HCT116 (cell line): ENCODE measurements around the gene NDUFS7. TPM values are rescaled to one million over a fixed set of nuclear protein-coding genes. Genes with fewer than 3 reads are reported as not detected.

Source experiments
- ATAC-seq: fragments of 200-7000 bp; cut with Tn5 transposase; 2 replicates; pipeline ENCODE4 v1.9.1; 2020; ENCODE audit warnings: mild to moderate bottlenecking, moderate library complexity
- BruUV-seq: library from RNA; stranded (reverse); fragments of 400-500 nt; replicated peaks from 2 replicates; lab custom pipeline; 2021; lab: Mats Ljungman, UMichigan
- CTCF ChIA-PET: fragments of 300-600 bp; sonication (Branson Sonifier 250); formaldehyde crosslinking; loops from one replicate; lab custom pipeline; 2021; ENCODE audit warnings: antibody characterized with exemption; lab: Charles Lee
- POLR2A ChIA-PET: fragments of 300-600, 350-600 bp; sonication (Branson Sonifier 250); formaldehyde crosslinking; loops from one replicate; lab custom pipeline; 2021; ENCODE audit warnings: antibody characterized with exemption; lab: Charles Lee
- RAD21 ChIA-PET, 2 experiments: fragments of 300-600 bp; sonication (Branson Sonifier 250); formaldehyde crosslinking; loops; one replicate each; lab custom pipeline; 2023; ENCODE audit warnings: low total read pairs in 2 of 2; ENCODE audit not compliant: uncharacterized antibody in 2 of 2, unreplicated experiment in 2 of 2, low non-redundant PET in 1 of 2; lab: Charles Lee
- DNase-seq: peaks from one replicate; pipeline ENCODE4 v3.0.0-alpha.2; 2010; ENCODE audit warnings: low read depth, low spot score
- H2AFZ ChIP-seq: fragments of 200-600 bp; shearing (Covaris generic), sonication (generic); 2 replicates; pipeline ENCODE4 v1.6.1; 2017; ENCODE audit warnings: low read depth, mixed run types, mixed read lengths, antibody characterized with exemption, low read length; ENCODE audit not compliant: poor library complexity, severe bottlenecking
- H3K27ac ChIP-seq: 2 replicates; pipeline ENCODE4 v1.5.1; 2012; ENCODE audit warnings: low read depth, low read length
- H3K27me3 ChIP-seq: fragments of 200-600 bp; sonication (generic); 2 replicates; pipeline ENCODE4 v1.6.1; 2016; ENCODE audit warnings: mixed run types, low read length, mixed read lengths; ENCODE audit not compliant: insufficient read depth
- H3K36me3 ChIP-seq, 2 experiments: fragments of 200-500 bp in 1 of 2; fragments of 200-600 bp in 1 of 2; sonication (Bioruptor generic) in 1 of 2; sonication (generic) in 1 of 2; 2 replicates each; pipeline versions ENCODE4 v1.5.1 to v1.6.1; 2014 to 2016; ENCODE audit warnings: low read length in 2 of 2, inconsistent platforms in 1 of 2, mixed read lengths in 1 of 2, mixed run types in 1 of 2; ENCODE audit not compliant: insufficient read depth in 2 of 2, control insufficient read depth in 1 of 2
- H3K4me1 ChIP-seq, 2 experiments: fragments of 200-600 bp in 1 of 2; sonication (generic) in 1 of 2; 2 replicates each; pipeline versions ENCODE4 v1.5.1 to v1.6.1; 2012 to 2017; ENCODE audit warnings: low read length in 2 of 2, inconsistent platforms in 1 of 2, mild to moderate bottlenecking in 1 of 2, mixed read lengths in 1 of 2, mixed run types in 1 of 2, moderate library complexity in 1 of 2; ENCODE audit not compliant: insufficient read depth in 2 of 2, control insufficient read depth in 1 of 2
- H3K4me2 ChIP-seq: fragments of 200-600 bp; sonication (generic); 2 replicates; pipeline ENCODE4 v1.6.1; 2017; ENCODE audit warnings: mixed run types, low read length, mixed read lengths
- H3K4me3 ChIP-seq, 2 experiments: fragments of 200-600 bp in 1 of 2; sonication (generic) in 1 of 2; replicated peaks in 1 of 2; 2 replicates each; pipeline ENCODE4 v1.5.1; 2011 to 2016; ENCODE audit warnings: low read length in 2 of 2, control low read depth in 1 of 2, low read depth in 1 of 2, mild to moderate bottlenecking in 1 of 2, mixed read lengths in 1 of 2, mixed run types in 1 of 2
- H3K79me2 ChIP-seq: fragments of 200-600 bp; sonication (generic); 2 replicates; pipeline ENCODE4 v1.6.1; 2017; ENCODE audit warnings: mild to moderate bottlenecking, mixed run types, low read length, moderate library complexity, mixed read lengths; ENCODE audit not compliant: insufficient read depth
- H3K9ac ChIP-seq: fragments of 200-600 bp; sonication (generic); 2 replicates; pipeline ENCODE4 v1.6.1; 2016; ENCODE audit warnings: low read length, mixed read lengths
- H3K9me2 ChIP-seq: fragments of 200-600 bp; sonication (generic), shearing (Covaris generic); 2 replicates; pipeline ENCODE4 v1.6.1; 2017; ENCODE audit warnings: mixed run types, mild to moderate bottlenecking, moderate library complexity; ENCODE audit not compliant: insufficient read depth
- H3K9me3 ChIP-seq, 2 experiments: fragments of 200-500 bp in 1 of 2; fragments of 200-600 bp in 1 of 2; sonication (Bioruptor generic) in 1 of 2; sonication (generic) in 1 of 2; 2 replicates each; pipeline ENCODE4 v1.6.1; 2014 to 2017; ENCODE audit warnings: low read length in 2 of 2, mixed read lengths in 2 of 2, inconsistent platforms in 1 of 2, low read depth in 1 of 2, mild to moderate bottlenecking in 1 of 2, mixed run types in 1 of 2, moderate library complexity in 1 of 2; ENCODE audit not compliant: control insufficient read depth in 1 of 2, insufficient read depth in 1 of 2
- H4K20me1 ChIP-seq: fragments of 200-600 bp; sonication (generic), shearing (Covaris generic); 2 replicates; pipeline ENCODE4 v1.6.1; 2017; ENCODE audit warnings: mixed run types, mild to moderate bottlenecking, moderate library complexity; ENCODE audit not compliant: insufficient read depth
- ATF3 ChIP-seq: IDR thresholded peaks from 2 replicates; pipeline ENCODE4 v1.6.1; 2012
- CBX3 ChIP-seq: IDR thresholded peaks from 2 replicates; pipeline ENCODE4 v1.6.1; 2012; ENCODE audit warnings: low read depth
- CTCF ChIP-seq, 3 experiments: fragments of 200-600 bp in 1 of 3; sonication (generic) in 1 of 3; IDR thresholded peaks in 2 of 3; conservative IDR thresholded peaks in 1 of 3; 2 replicates each; pipeline ENCODE4 v1.5.1; 2012 to 2017; ENCODE audit warnings: low read depth in 2 of 3, low read length in 2 of 3, antibody characterized with exemption in 1 of 3, borderline replicate concordance in 1 of 3, control low read depth in 1 of 3, mild to moderate bottlenecking in 1 of 3, mixed read lengths in 1 of 3, mixed run types in 1 of 3, moderate library complexity in 1 of 3; ENCODE audit not compliant: insufficient read depth in 1 of 3
- ELF1 ChIP-seq: IDR thresholded peaks from 2 replicates; pipeline ENCODE4 v1.6.1; 2012; ENCODE audit warnings: low read depth, borderline replicate concordance
- EZH2 ChIP-seq: fragments of 200-600 bp; sonication (generic); IDR thresholded peaks from 2 replicates; pipeline ENCODE4 v1.6.1; 2017; ENCODE audit warnings: antibody characterized with exemption, mixed run types
- FOSL1 ChIP-seq: IDR thresholded peaks from 2 replicates; pipeline ENCODE4 v1.6.1; 2012; ENCODE audit warnings: low read depth
- JUND ChIP-seq: IDR thresholded peaks from 2 replicates; pipeline ENCODE4 v1.6.1; 2012
- MAX ChIP-seq: IDR thresholded peaks from 2 replicates; pipeline ENCODE4 v1.6.1; 2012
- POLR2AphosphoS5 ChIP-seq: IDR thresholded peaks from 2 replicates; pipeline ENCODE4 v1.6.1; 2011; ENCODE audit warnings: mild to moderate bottlenecking, low read depth, low read length, moderate library complexity
- RAD21 ChIP-seq: IDR thresholded peaks from 2 replicates; pipeline ENCODE4 v1.6.1; 2012; ENCODE audit warnings: low read depth, mild to moderate bottlenecking
- SP1 ChIP-seq: IDR thresholded peaks from 2 replicates; pipeline ENCODE4 v1.6.1; 2012; ENCODE audit warnings: low read depth
- TCF7L2 ChIP-seq: IDR thresholded peaks from 2 replicates; pipeline ENCODE4 v1.7.0; 2011; ENCODE audit warnings: borderline replicate concordance, inconsistent platforms; ENCODE audit not compliant: insufficient read depth, insufficient read length; ENCODE audit errors: extremely low read depth
- ZNF274 ChIP-seq: fragments of 200-500 bp; sonication (Bioruptor generic); IDR thresholded peaks from 2 replicates; pipeline ENCODE4 v1.6.1; 2014; ENCODE audit warnings: mild to moderate bottlenecking, low read depth, low read length, inconsistent platforms
- intact Hi-C: fragments of 100-400 bp; cut with micrococcal nuclease; formaldehyde crosslinking; loops from 2 replicates; pipeline ENCODE4 v1.10.0; 2022
- total RNA-seq: library from RNA; stranded (reverse); gene quantifications from one replicate; pipeline ENCODE4 v1.2.1, GENCODE V29; 2021; ENCODE audit not compliant: unreplicated experiment

Gene NDUFS7
- total RNA-seq, 1 experiment from 2014 or later: 114 TPM

GRCh38 chr19:1411255-1412191 is 27.8 kb downstream of the NDUFS7 start:
- ChIA-PET CTCF (no interaction called here), RAD21 (no interaction called here), POLR2A (no interaction called here)
- no peaks in the 10 kb centered on the region for H3K9me3 ChIP-seq
- ATAC-seq (no peak), DNase-seq (no peak)
- no peak overlapping the region for H3K9ac ChIP-seq
- peaks cover 88% of the 10 kb centered on the region for H3K79me2 ChIP-seq
- peaks cover 49% of the 10 kb centered on the region; the same call in 1 of the 2 replicates for H4K20me1 ChIP-seq
- peaks cover 2 to 55% of the 10 kb centered on the region in 2 experiments; a peak in 3 of 4 replicates for H3K36me3 ChIP-seq
- H3K4me3 ChIP-seq: no peak overlapping the region
- no peak overlapping the region for H3K4me2 ChIP-seq
- no TSS peak for BruUV-seq
- no peaks in the 10 kb centered on the region for H3K9me2 ChIP-seq
- intact Hi-C loops: no loop called here
- no peaks in the 10 kb centered on the region for H3K27me3 ChIP-seq
- no peak overlapping the region for H2AFZ ChIP-seq
- TF ChIP-seq POLR2AphosphoS5: no peak
- TF ChIP-seq MAX: no peak
- no peak for TF ChIP-seq CTCF (IDR thresholded peaks at IDR 0.05 in 2 of 3, conservative IDR thresholded peaks at IDR 0.05 in 1 of 3; ENCODE audit: borderline replicate concordance in 1 of 3, insufficient read depth in 1 of 3, low read depth in 2 of 3, low read length in 2 of 3)
- TF ChIP-seq JUND: no peak
- TF ChIP-seq ATF3: no peak
- TF ChIP-seq FOSL1: no peak
- TF ChIP-seq TCF7L2: no peak
- no peak for TF ChIP-seq ZNF274
- TF ChIP-seq EZH2: no peak
- no peak for TF ChIP-seq CBX3
- TF ChIP-seq ELF1: no peak
- TF ChIP-seq RAD21: no peak
- TF ChIP-seq SP1: no peak
- peak overlapping the region; percentile 98; the same call in 1 of the 2 replicates for H3K27ac ChIP-seq
- peaks cover 34 to 74% of the 10 kb centered on the region in 2 experiments for H3K4me1 ChIP-seq
